ENCODE results near the gene CPSF3. TPM values are rescaled to one million over a fixed set of nuclear protein-coding genes. Genes with fewer than 3 reads are reported as not detected.

Gene CPSF3
- total RNA-seq, 2 donors from 2014 or later = 46.6 to 58.4 TPM

- H3K9me3 Mint-ChIP-seq = no peaks in the 10 kb centered on the region
- DNase-seq (ENCODE audit: low spot score) = no peak
- H3K4me3 Mint-ChIP-seq = no peak overlapping the region
- no peaks in the 10 kb centered on the region for H3K27me3 Mint-ChIP-seq
- no peaks in the 10 kb centered on the region for H3K4me1 Mint-ChIP-seq (ENCODE audit: low read depth in 2 of 2)
- no peak for ATAC-seq
- H3K36me3 Mint-ChIP-seq = peaks cover 40% of the 10 kb centered on the region
- H3K27ac Mint-ChIP-seq = no peak overlapping the region
These were observed 21.6 kb downstream of the CPSF3 start for GRCh38 chr2:9445089-9445488.

DNA sequence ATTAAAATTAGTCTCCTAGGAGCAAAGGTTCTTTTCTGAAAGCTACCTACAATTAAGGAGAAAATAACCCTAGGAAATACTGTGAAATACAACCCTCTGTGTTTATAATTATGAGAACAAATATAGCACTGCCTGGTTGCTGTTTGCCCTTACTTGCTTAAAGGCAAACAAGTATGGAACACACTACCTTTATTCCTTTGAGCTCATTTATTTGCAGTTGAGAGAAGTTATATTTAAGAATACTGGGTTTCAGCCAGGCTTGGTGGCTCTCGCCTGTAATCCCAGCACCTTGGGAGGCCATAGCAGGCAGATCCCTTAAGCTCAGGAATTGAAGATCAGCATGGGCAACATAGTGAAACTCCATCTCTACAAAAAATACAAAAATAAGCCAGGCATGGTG lies 27.8 kb downstream of the CPSF3 start:
- no peaks in the 10 kb centered on the region for H3K27me3 Mint-ChIP-seq
- no peak for ATAC-seq
- H3K36me3 Mint-ChIP-seq = peaks cover 16% of the 10 kb centered on the region
- H3K9me3 Mint-ChIP-seq = no peaks in the 10 kb centered on the region
- DNase-seq (ENCODE audit: low spot score) = no peak
- no peak overlapping the region for H3K27ac Mint-ChIP-seq
- no peak overlapping the region for H3K4me3 Mint-ChIP-seq
- no peaks in the 10 kb centered on the region for H3K4me1 Mint-ChIP-seq (ENCODE audit: low read depth in 2 of 2)

DNA sequence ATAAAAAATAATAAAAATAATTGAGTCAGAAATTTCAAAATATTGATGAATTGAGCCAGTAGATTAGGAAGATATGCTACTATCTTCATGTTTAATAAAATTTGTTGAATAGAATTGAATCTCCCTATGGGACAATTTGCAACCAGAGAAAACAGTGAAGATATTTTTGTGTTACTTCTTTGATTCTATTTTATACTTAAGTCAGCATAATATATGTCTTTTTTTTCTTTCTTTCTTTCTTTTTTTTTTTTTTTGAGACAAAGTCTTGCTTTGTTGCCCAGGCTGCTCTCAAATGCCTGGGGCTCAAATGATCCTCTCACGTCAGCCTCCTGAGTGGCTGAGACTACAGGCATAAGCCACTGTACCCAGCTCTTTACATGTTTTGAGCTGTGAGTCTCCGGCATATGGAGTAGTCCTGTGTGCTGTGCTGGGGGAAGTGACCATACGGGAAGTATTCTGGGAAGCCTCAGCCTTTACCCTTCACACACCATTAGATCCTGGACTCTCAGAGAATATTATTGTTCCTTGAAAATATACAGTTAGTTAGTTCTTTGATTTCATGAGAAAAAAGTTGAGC lies 37.1 kb downstream of the CPSF3 start:
- DNase-seq (ENCODE audit: low spot score) (no peak), ATAC-seq (no peak)
- peak overlapping the region in 1 of 2 donors; percentile 48 for H3K27ac Mint-ChIP-seq
- H3K27me3 Mint-ChIP-seq = no peaks in the 10 kb centered on the region
- H3K36me3 Mint-ChIP-seq = peaks cover 26% of the 10 kb centered on the region
- H3K9me3 Mint-ChIP-seq = no peaks in the 10 kb centered on the region
- H3K4me1 Mint-ChIP-seq (ENCODE audit: low read depth in 2 of 2) = peaks cover 5 to 10% of the 10 kb centered on the region in 2 donors
- no peak overlapping the region for H3K4me3 Mint-ChIP-seq

DNA sequence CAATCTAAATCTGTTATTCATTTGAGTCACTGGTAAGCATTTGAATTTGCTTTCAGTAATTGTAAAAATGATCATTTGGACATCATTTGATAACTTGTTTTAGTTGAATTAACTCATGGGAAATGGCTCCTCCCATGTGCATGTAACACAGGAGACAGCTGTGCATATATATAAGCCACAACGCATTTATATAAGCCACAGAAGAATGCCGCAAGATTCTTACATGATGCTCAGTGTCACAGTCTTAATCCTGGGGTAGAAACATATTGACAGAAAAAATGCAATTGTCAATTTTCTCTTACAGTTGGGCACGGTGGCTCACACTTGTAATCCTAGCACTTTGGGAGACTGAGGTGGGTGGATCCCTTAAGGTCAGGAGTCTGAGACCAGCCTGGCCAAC lies 37.6 kb downstream of the CPSF3 start:
- Mint-ChIP-seq H3K27ac (peak overlapping the region in 1 of 2 donors; percentile 48), H3K4me3 (no peak overlapping the region), H3K9me3 (no peaks in the 10 kb centered on the region), H3K36me3 (peaks cover 26% of the 10 kb centered on the region), H3K4me1 (ENCODE audit: low read depth in 2 of 2) (peaks cover 5 to 10% of the 10 kb centered on the region in 2 donors), H3K27me3 (no peaks in the 10 kb centered on the region)
- no peak for DNase-seq (ENCODE audit: low spot score)
- no peak for ATAC-seq

DNA sequence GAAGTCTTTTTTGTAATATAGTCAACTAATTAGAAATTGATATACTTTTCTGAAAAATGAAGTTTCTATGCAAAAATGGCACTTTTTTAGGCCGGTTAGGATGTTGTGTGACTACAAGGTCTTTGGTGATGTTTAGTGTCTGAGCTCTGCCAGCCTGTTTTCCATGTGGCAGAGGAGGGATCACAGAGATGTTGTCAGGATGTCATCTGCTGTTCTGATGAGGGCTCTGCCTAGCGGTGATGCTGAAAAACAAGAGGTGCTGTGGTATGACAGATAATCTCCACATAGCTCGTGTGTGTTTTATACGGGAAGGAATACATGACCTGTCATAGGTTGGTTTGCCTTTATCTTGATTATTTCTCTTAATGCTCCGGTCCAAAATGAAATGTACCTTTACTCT lies 38.9 kb downstream of the CPSF3 start:
- peaks cover 21% of the 10 kb centered on the region for H3K36me3 Mint-ChIP-seq
- peaks cover 5 to 10% of the 10 kb centered on the region in 2 donors for H3K4me1 Mint-ChIP-seq (ENCODE audit: low read depth in 2 of 2)
- DNase-seq (ENCODE audit: low spot score) (no peak), ATAC-seq (no peak)
- H3K27me3 Mint-ChIP-seq = no peaks in the 10 kb centered on the region
- H3K4me3 Mint-ChIP-seq = no peak overlapping the region
- H3K27ac Mint-ChIP-seq = no peak overlapping the region
- H3K9me3 Mint-ChIP-seq = no peaks in the 10 kb centered on the region

GRCh38 chr2:9462886-9463697 lies 39.6 kb downstream of the CPSF3 start:
- H3K36me3 Mint-ChIP-seq = peaks cover 21% of the 10 kb centered on the region
- H3K4me1 Mint-ChIP-seq (ENCODE audit: low read depth in 2 of 2) = peaks cover 5 to 10% of the 10 kb centered on the region in 2 donors
- H3K9me3 Mint-ChIP-seq = no peaks in the 10 kb centered on the region
- H3K27me3 Mint-ChIP-seq = no peaks in the 10 kb centered on the region
- no peak for DNase-seq (ENCODE audit: low spot score)
- H3K4me3 Mint-ChIP-seq = peak overlapping the region; percentile 50
- H3K27ac Mint-ChIP-seq = peak overlapping the region; percentile 65 to 76
- ATAC-seq = peak; percentile 85 to 86

DNA sequence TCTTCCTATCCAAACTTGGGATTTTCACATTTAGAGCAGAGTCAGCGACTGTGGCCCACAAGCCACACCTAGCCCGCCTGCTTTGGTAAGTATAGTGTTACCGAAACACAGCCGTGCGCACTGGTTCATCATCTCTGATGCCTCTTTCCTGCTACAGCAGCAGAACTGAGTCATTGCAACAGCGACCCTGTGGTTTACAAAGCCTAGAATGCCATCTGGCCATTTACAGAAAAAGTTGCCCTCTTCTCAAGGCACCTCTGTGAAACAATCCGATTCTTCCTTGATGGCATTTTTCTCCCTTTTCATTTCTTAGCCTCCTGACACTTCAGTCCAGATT lies 40.2 kb downstream of the CPSF3 start:
- Mint-ChIP-seq H3K36me3 (peaks cover 21% of the 10 kb centered on the region), H3K4me3 (no peak overlapping the region), H3K27me3 (no peaks in the 10 kb centered on the region), H3K9me3 (no peaks in the 10 kb centered on the region), H3K4me1 (ENCODE audit: low read depth in 2 of 2) (peaks cover 5 to 10% of the 10 kb centered on the region in 2 donors), H3K27ac (peak overlapping the region; percentile 65 to 76)
- peak; percentile 95 to 96 for ATAC-seq
- DNase-seq (ENCODE audit: low spot score) = peak; percentile 68

GRCh38 chr2:9465170-9465569 lies 41.7 kb downstream of the CPSF3 start:
- Mint-ChIP-seq H3K27ac (no peak overlapping the region), H3K4me3 (no peak overlapping the region), H3K4me1 (ENCODE audit: low read depth in 2 of 2) (peaks cover 5 to 10% of the 10 kb centered on the region in 2 donors), H3K27me3 (no peaks in the 10 kb centered on the region), H3K9me3 (no peaks in the 10 kb centered on the region), H3K36me3 (peaks cover 10% of the 10 kb centered on the region)
- ATAC-seq = no peak
- no peak for DNase-seq (ENCODE audit: low spot score)

- Mint-ChIP-seq H3K4me1 (ENCODE audit: low read depth in 2 of 2) (peaks cover 5 to 10% of the 10 kb centered on the region in 2 donors), H3K4me3 (no peak overlapping the region), H3K9me3 (no peaks in the 10 kb centered on the region), H3K27ac (no peak overlapping the region), H3K27me3 (no peaks in the 10 kb centered on the region), H3K36me3 (peaks cover 6% of the 10 kb centered on the region)
- no peak for DNase-seq (ENCODE audit: low spot score)
- no peak for ATAC-seq
These were observed 42.8 kb downstream of the CPSF3 start for GRCh38 chr2:9466147-9466683.

GRCh38 chr2:9467687-9468086 lies 44.2 kb downstream of the CPSF3 start:
- ATAC-seq (no peak), DNase-seq (ENCODE audit: low spot score) (no peak)
- H3K4me3 Mint-ChIP-seq = no peak overlapping the region
- H3K4me1 Mint-ChIP-seq (ENCODE audit: low read depth in 2 of 2) = peaks cover 5 to 10% of the 10 kb centered on the region in 2 donors
- H3K9me3 Mint-ChIP-seq = no peaks in the 10 kb centered on the region
- H3K27ac Mint-ChIP-seq = no peak overlapping the region
- no peaks in the 10 kb centered on the region for H3K27me3 Mint-ChIP-seq
- peaks cover 6% of the 10 kb centered on the region for H3K36me3 Mint-ChIP-seq

GRCh38 chr2:9471206-9471605 lies 47.8 kb downstream of the CPSF3 start:
- Mint-ChIP-seq H3K4me1 (ENCODE audit: low read depth in 2 of 2) (peaks cover 9 to 15% of the 10 kb centered on the region in 2 donors), H3K27me3 (no peaks in the 10 kb centered on the region), H3K4me3 (no peak overlapping the region), H3K36me3 (peaks cover 10% of the 10 kb centered on the region), H3K9me3 (no peaks in the 10 kb centered on the region), H3K27ac (no peak overlapping the region)
- no peak for ATAC-seq
- no peak for DNase-seq (ENCODE audit: low spot score)

- no peaks in the 10 kb centered on the region for H3K9me3 Mint-ChIP-seq
- DNase-seq (ENCODE audit: low spot score) (no peak), ATAC-seq (no peak)
- peaks cover 7% of the 10 kb centered on the region for H3K36me3 Mint-ChIP-seq
- H3K4me1 Mint-ChIP-seq (ENCODE audit: low read depth in 2 of 2) = peaks cover 18 to 21% of the 10 kb centered on the region in 2 donors
- H3K27me3 Mint-ChIP-seq = no peaks in the 10 kb centered on the region
- H3K4me3 Mint-ChIP-seq = no peak overlapping the region
- H3K27ac Mint-ChIP-seq = no peak overlapping the region
These were observed 49.1 kb downstream of the CPSF3 start for GRCh38 chr2:9472511-9472910.

DNA sequence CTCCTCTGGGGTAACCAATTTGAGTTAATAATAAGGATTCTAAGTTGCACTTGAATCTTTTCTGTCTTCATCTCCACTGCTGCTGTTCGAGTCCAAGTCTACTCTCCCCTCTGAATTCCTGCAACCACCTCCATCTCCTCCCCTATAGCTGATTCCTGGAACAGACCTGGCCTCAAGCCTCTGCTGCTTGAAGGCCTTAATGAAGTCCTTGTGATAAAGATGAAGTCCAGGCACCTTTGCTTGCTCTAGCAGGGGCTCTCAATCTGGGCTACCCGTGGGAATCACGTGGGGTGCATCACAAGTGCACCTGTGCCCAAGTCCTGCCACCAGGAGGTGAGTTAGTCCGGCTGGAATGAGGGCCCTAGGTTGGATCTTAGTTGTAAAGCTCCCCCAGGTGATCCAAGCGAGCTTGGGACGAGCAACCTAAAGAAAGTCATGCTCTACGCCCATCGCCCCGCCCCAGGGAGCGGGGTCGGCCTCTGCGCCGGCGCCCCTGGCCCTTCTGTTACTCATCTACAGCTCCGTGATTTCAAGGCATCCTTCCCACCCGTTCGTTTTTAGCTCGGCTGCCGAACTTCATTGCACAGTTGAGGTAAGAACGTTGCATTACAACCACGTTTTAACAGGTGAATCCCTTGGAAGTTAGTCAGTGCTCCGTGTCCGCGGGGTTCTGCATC lies 50.0 kb downstream of the CPSF3 start:
- peak overlapping the region in 1 of 2 donors; percentile 46 for H3K27ac Mint-ChIP-seq
- H3K4me1 Mint-ChIP-seq (ENCODE audit: low read depth in 2 of 2) = peaks cover 20 to 23% of the 10 kb centered on the region in 2 donors
- no peak for ATAC-seq
- H3K36me3 Mint-ChIP-seq = peaks cover 9% of the 10 kb centered on the region
- no peaks in the 10 kb centered on the region for H3K27me3 Mint-ChIP-seq
- H3K9me3 Mint-ChIP-seq = no peaks in the 10 kb centered on the region
- no peak for DNase-seq (ENCODE audit: low spot score)
- H3K4me3 Mint-ChIP-seq = peak overlapping the region; percentile 70

DNA sequence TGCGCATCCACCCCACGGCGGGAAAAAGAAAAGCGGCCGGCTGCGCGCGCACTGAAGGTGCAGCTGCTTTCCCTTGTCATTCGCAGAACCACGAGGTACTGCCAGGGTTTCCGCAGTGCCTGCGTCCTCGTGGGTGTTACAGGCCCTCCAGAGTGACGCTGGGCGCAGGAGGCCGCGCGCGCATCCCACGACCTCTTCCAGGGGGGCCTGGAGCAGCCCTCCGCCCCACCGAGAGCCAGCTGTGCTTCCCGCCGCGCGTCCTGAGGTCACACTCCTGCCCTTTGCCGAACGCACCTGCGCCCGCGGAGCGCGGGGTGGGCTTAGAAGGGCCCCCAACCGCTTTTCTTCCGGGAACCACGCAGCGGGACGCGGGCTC lies 50.5 kb downstream of the CPSF3 start:
- Mint-ChIP-seq H3K27ac (peak overlapping the region in 1 of 2 donors; percentile 46), H3K9me3 (no peaks in the 10 kb centered on the region), H3K4me3 (peak overlapping the region; percentile 70), H3K36me3 (peaks cover 11% of the 10 kb centered on the region), H3K4me1 (ENCODE audit: low read depth in 2 of 2) (peaks cover 21 to 25% of the 10 kb centered on the region in 2 donors), H3K27me3 (no peaks in the 10 kb centered on the region)
- ATAC-seq (peak; percentile 69 to 75), DNase-seq (ENCODE audit: low spot score) (peak; percentile 66)

All from natural killer cell treated with Interleukin-12 subunit alpha and Interleukin-12 subunit beta and Interleukin-15 and Interleukin-18, amount 100 ng/mL, for 72 hours (primary cell).